Left ventricle myocardium inferior (tissue), 1 donor: ENCODE results near the gene OR1I1. TPM values are rescaled to one million over a fixed set of nuclear protein-coding genes. Genes with fewer than 3 reads are reported as not detected.
"Not testable (repeated sequence)": the region's sequence is repeated elsewhere in the genome, so short reads cannot be mapped to it uniquely, and the experiment has no call there.

ENCODE experiments used
- DNase-seq: peaks from one replicate; pipeline ENCODE4 v3.0.0-alpha.2; 2020
- H3K27ac ChIP-seq: fragments of 200-600 bp; replicated peaks from 2 replicates; pipeline ENCODE4 v1.8.0; 2021
- H3K27me3 ChIP-seq: fragments of 200-600 bp; 2 replicates; pipeline ENCODE4 v1.8.0; 2021; ENCODE audit warnings: low read depth
- H3K36me3 ChIP-seq: fragments of 200-600 bp; 2 replicates; pipeline ENCODE4 v1.8.0; 2021
- H3K4me1 ChIP-seq: fragments of 200-600 bp; 2 replicates; pipeline ENCODE4 v1.8.0; 2021
- H3K4me3 ChIP-seq: fragments of 200-600 bp; 2 replicates; pipeline ENCODE4 v1.8.0; 2021; ENCODE audit warnings: mild to moderate bottlenecking, moderate library complexity
- H3K9me3 ChIP-seq: fragments of 200-600 bp; replicated peaks from 2 replicates; pipeline ENCODE4 v1.8.0; 2021
- CTCF ChIP-seq: fragments of 200-600 bp; IDR thresholded peaks from 2 replicates; pipeline ENCODE4 v1.8.0; 2021; ENCODE audit warnings: antibody characterized with exemption, mild to moderate bottlenecking, borderline replicate concordance
- intact Hi-C: fragments of 100-400 bp; cut with micrococcal nuclease; formaldehyde crosslinking; loops from one replicate; pipeline ENCODE4 v1.11.0; 2022
- total RNA-seq: library from RNA; stranded (reverse); fragmentation: NEBNext Ultra II Directional; extraction: Animal tissue kit (Norgen Biotek cat#: 25700); gene quantifications from one replicate; pipeline ENCODE4 v1.2.1, GENCODE V29; 2021
- donor health status: DM: no; HTN: yes; CAD: no; lungs with severe emphysema.

The OR1I1 gene
- total RNA-seq, 1 donor from 2014 or later, result not detected

GRCh38 chr19:15050639-15051038 lies 31.4 kb upstream of the OR1I1 start:
- Histone ChIP-seq H3K4me1 (no peaks in the 10 kb centered on the region), H3K27ac (no peak overlapping the region), H3K4me3 (no peak overlapping the region), H3K9me3 (no peaks in the 10 kb centered on the region), H3K27me3 (peaks cover 61% of the 10 kb centered on the region), H3K36me3 (no peaks in the 10 kb centered on the region)
- TF ChIP-seq CTCF, result no peak
- no peak for DNase-seq
- intact Hi-C loops, result no loop called here

GRCh38 chr19:15062036-15062435 lies 20.0 kb upstream of the OR1I1 start:
- peaks cover 85% of the 10 kb centered on the region for H3K27me3 ChIP-seq

GRCh38 chr19:15070386-15070785 lies 11.6 kb upstream of the OR1I1 start:
- H3K4me1 ChIP-seq, H3K36me3 ChIP-seq, intact Hi-C loops, DNase-seq, H3K9me3 ChIP-seq, H3K27ac ChIP-seq, H3K4me3 ChIP-seq: not testable (repeated sequence)
- peaks cover 82% of the 10 kb centered on the region for H3K27me3 ChIP-seq

More at GRCh38 chr19:15062036-15062435, 20.0 kb upstream of the OR1I1 start:
- Histone ChIP-seq H3K36me3 (no peaks in the 10 kb centered on the region), H3K9me3 (no peaks in the 10 kb centered on the region), H3K4me3 (no peak overlapping the region), H3K27ac (no peak overlapping the region), H3K4me1 (no peaks in the 10 kb centered on the region)
- no peak for TF ChIP-seq CTCF
- intact Hi-C loops, result no loop called here
- no peak for DNase-seq

GRCh38 chr19:15072930-15073647 lies 8.9 kb upstream of the OR1I1 start:
- Histone ChIP-seq H3K27me3 (peaks cover 81% of the 10 kb centered on the region), H3K27ac (no peak overlapping the region), H3K4me1 (no peaks in the 10 kb centered on the region), H3K4me3 (no peak overlapping the region), H3K9me3 (no peaks in the 10 kb centered on the region), H3K36me3 (no peaks in the 10 kb centered on the region)
- TF ChIP-seq CTCF, result no peak
- intact Hi-C loops, result no loop called here
- DNase-seq, result no peak

GRCh38 chr19:15074371-15074770 lies 7.6 kb upstream of the OR1I1 start:
- Histone ChIP-seq H3K36me3 (no peaks in the 10 kb centered on the region), H3K27me3 (peaks cover 79% of the 10 kb centered on the region), H3K27ac (no peak overlapping the region), H3K9me3 (no peaks in the 10 kb centered on the region), H3K4me3 (no peak overlapping the region), H3K4me1 (no peaks in the 10 kb centered on the region)
- no peak for DNase-seq
- TF ChIP-seq CTCF, result no peak
- intact Hi-C loops, result no loop called here

- H3K27me3 ChIP-seq, result peaks cover 81% of the 10 kb centered on the region
Measured at GRCh38 chr19:15075806-15076205, 6.2 kb upstream of the OR1I1 start.

GRCh38 chr19:15080002-15080401 lies 2.0 kb upstream of the OR1I1 start:
- H3K36me3 ChIP-seq, H3K4me1 ChIP-seq, H3K27ac ChIP-seq, DNase-seq, H3K9me3 ChIP-seq, H3K4me3 ChIP-seq, intact Hi-C loops: not testable (repeated sequence)
- peaks cover 89% of the 10 kb centered on the region for H3K27me3 ChIP-seq

More at GRCh38 chr19:15075806-15076205, 6.2 kb upstream of the OR1I1 start:
- Histone ChIP-seq H3K9me3 (no peaks in the 10 kb centered on the region), H3K36me3 (no peaks in the 10 kb centered on the region), H3K27ac (no peak overlapping the region), H3K4me1 (no peaks in the 10 kb centered on the region), H3K4me3 (no peak overlapping the region)
- no peak for DNase-seq
- intact Hi-C loops, result no loop called here
- no peak for TF ChIP-seq CTCF
